K562 (cell line): Measurements from ENCODE around the gene IQUB. TPM values are rescaled to one million over a fixed set of nuclear protein-coding genes. Genes with fewer than 3 reads are reported as not detected.

Source experiments
- ATF7 ChIP-seq: fragments of 450-650 bp; IDR thresholded peaks from 2 replicates; pipeline ENCODE4 v1.7.1; 2014; ENCODE audit warnings: mild to moderate bottlenecking, moderate library complexity
- BMI1 ChIP-seq: fragments of 150-350 bp; IDR thresholded peaks from 2 replicates; pipeline ENCODE4 v1.6.1; 2014; ENCODE audit warnings: low read length
- CEBPB ChIP-seq: fragments of 450-650 bp; IDR thresholded peaks from 2 replicates; pipeline ENCODE4 v1.6.1; 2016; ENCODE audit warnings: missing genetic modification characterization, missing compliant biosample characterization
- DIDO1 ChIP-seq: fragments of 450-650 bp; IDR thresholded peaks from 2 replicates; pipeline ENCODE4 v1.6.1; 2016; ENCODE audit warnings: low read depth, missing biosample characterization, missing genetic modification characterization
- ETS2 ChIP-seq: IDR thresholded peaks from 2 replicates; pipeline ENCODE4 v1.6.1; 2016; ENCODE audit warnings: borderline replicate concordance, missing genetic modification characterization, mild to moderate bottlenecking, moderate library complexity, missing compliant biosample characterization; ENCODE audit not compliant: poor library complexity, severe bottlenecking
- ETV1 ChIP-seq: fragments of 450-650 bp; conservative IDR thresholded peaks from 2 replicates; pipeline ENCODE4 v1.6.1; 2016; ENCODE audit warnings: missing genetic modification characterization, control low read depth, low read depth, missing compliant biosample characterization
- HDAC1 ChIP-seq, 2 experiments: fragments of 450-650 bp; IDR thresholded peaks; 2 replicates each; pipeline ENCODE4 v1.6.1; 2016 to 2017; ENCODE audit warnings: inconsistent platforms in 1 of 2, mild to moderate bottlenecking in 1 of 2, moderate library complexity in 1 of 2
- HDAC3 ChIP-seq: fragments of 450-650 bp; IDR thresholded peaks from 2 replicates; pipeline ENCODE4 v1.6.1; 2018; ENCODE audit warnings: borderline replicate concordance, mild to moderate bottlenecking, moderate library complexity; ENCODE audit not compliant: partially characterized antibody
- HNRNPL ChIP-seq: fragments of 200-400 bp; formaldehyde crosslinking; IDR thresholded peaks from 2 replicates; pipeline ENCODE4 v1.6.1; 2017; ENCODE audit warnings: low read depth, mild to moderate bottlenecking, low read length
- JUN ChIP-seq, 2 experiments: sonication (generic) in 1 of 2; formaldehyde crosslinking in 1 of 2; IDR thresholded peaks; 2 replicates each; pipeline versions ENCODE4 v1.6.1 to v1.8.0; 2012 to 2022; ENCODE audit warnings: borderline replicate concordance in 2 of 2, mild to moderate bottlenecking in 2 of 2, improper control_type of control experiment in 1 of 2, low read depth in 1 of 2, low read length in 1 of 2, missing genetic modification reagents in 1 of 2
- KAT7 ChIP-seq: sonication (generic); formaldehyde crosslinking; IDR thresholded peaks from 2 replicates; pipeline ENCODE4 v1.8.0; 2022; ENCODE audit warnings: missing genetic modification reagents, mild to moderate bottlenecking, borderline replicate concordance
- KDM1A ChIP-seq, 2 experiments: fragments of 450-650 bp; IDR thresholded peaks; 2 replicates each; pipeline ENCODE4 v1.6.1; 2016; ENCODE audit warnings: mild to moderate bottlenecking in 2 of 2
- KLF13 ChIP-seq: fragments of 450-650 bp; IDR thresholded peaks from 2 replicates; pipeline ENCODE4 v1.6.1; 2016; ENCODE audit warnings: missing genetic modification characterization, low read depth, mild to moderate bottlenecking, missing compliant biosample characterization, moderate library complexity, borderline replicate concordance
- NFATC3 ChIP-seq: fragments of 450-650 bp; IDR thresholded peaks from 2 replicates; pipeline ENCODE4 v1.6.1; 2017; ENCODE audit warnings: mild to moderate bottlenecking
- NFE2L1 ChIP-seq: fragments of 450-650 bp; IDR thresholded peaks from 2 replicates; pipeline ENCODE4 v1.6.1; 2016; ENCODE audit warnings: missing genetic modification characterization, low read depth, mild to moderate bottlenecking, missing compliant biosample characterization, moderate library complexity, borderline replicate concordance
- NR4A1 ChIP-seq, 2 experiments: fragments of 250-450 bp in 1 of 2; fragments of 450-650 bp in 1 of 2; sonication (Bioruptor Pico) in 1 of 2; IDR thresholded peaks; 2 replicates each; pipeline versions ENCODE4 v1.4.0 to v1.6.1; 2016 to 2020; ENCODE audit warnings: mild to moderate bottlenecking in 2 of 2, missing compliant biosample characterization in 1 of 2, missing genetic modification characterization in 1 of 2, moderate library complexity in 1 of 2
- PML ChIP-seq: IDR thresholded peaks from 2 replicates; pipeline ENCODE4 v1.6.1; 2012; ENCODE audit warnings: low read length, inconsistent platforms
- RNF2 ChIP-seq: sonication (generic); IDR thresholded peaks from 2 replicates; pipeline ENCODE4 v1.6.1; 2016
- RUNX1 ChIP-seq: sonication (generic); IDR thresholded peaks from 2 replicates; pipeline ENCODE4 v1.6.1; 2016; ENCODE audit warnings: antibody characterized with exemption, low read depth
- SMARCB1 ChIP-seq: IDR thresholded peaks from 2 replicates; pipeline ENCODE4 v1.6.1; 2011; ENCODE audit warnings: improper control_type of control experiment, low read depth; ENCODE audit not compliant: insufficient read length
- SRSF3 ChIP-seq: fragments of 200-400 bp; formaldehyde crosslinking; IDR thresholded peaks from 2 replicates; pipeline ENCODE4 v1.6.1; 2016; ENCODE audit warnings: mild to moderate bottlenecking, low read length, moderate library complexity; ENCODE audit not compliant: insufficient read depth
- ZKSCAN3 ChIP-seq: fragments of 250-450 bp; sonication (Bioruptor Pico); IDR thresholded peaks from 2 replicates; pipeline ENCODE4 v1.4.0; 2020
- ZNF134 ChIP-seq: fragments of 250-450 bp; sonication (Bioruptor Pico); conservative IDR thresholded peaks from 2 replicates; pipeline ENCODE4 v1.4.0; 2020
- ZNF184 ChIP-seq: sonication (generic); formaldehyde crosslinking; IDR thresholded peaks from 2 replicates; pipeline ENCODE4 v1.5.0; 2020; ENCODE audit warnings: missing genetic modification reagents
- ZNF316 ChIP-seq: fragments of 450-650 bp; IDR thresholded peaks from 2 replicates; pipeline ENCODE4 v1.6.1; 2016
- ZNF436 ChIP-seq: fragments of 250-450, 450-650 bp; sonication (Bioruptor Pico); formaldehyde crosslinking; IDR thresholded peaks from 2 replicates; pipeline ENCODE4 v1.7.0; 2020; ENCODE audit warnings: mild to moderate bottlenecking
- polyA plus RNA-seq, 8 experiments: library from polyadenylated mRNA; depleted of rRNA in 4 of 8; stranded (reverse) in 5 of 8; unstranded in 3 of 8; fragments of >200 nt; fragmentation: Nextera tagmentation in 2 of 8; fragmentation: Illumina TruSeq in 1 of 8; extraction: Ambion mirVana in 2 of 8; extraction: Trizol in 1 of 8; gene quantifications; 2 replicates each; pipeline versions ENCODE4 v1.2.1 to v1.2.3, GENCODE V29; 2011 to 2014; ENCODE audit warnings: inconsistent platforms in 1 of 8, missing spikeins in 1 of 8
- total RNA-seq, 7 experiments: library from RNA; depleted of rRNA in 6 of 7; stranded (reverse); fragments of >200 nt in 6 of 7; fragmentation: Illumina TruSeq in 2 of 7; extraction: Trizol in 2 of 7; gene quantifications; 2 replicates each; pipeline versions ENCODE4 v1.2.1 to v1.2.3, GENCODE V29; 2011 to 2021; ENCODE audit warnings: low replicate concordance in 1 of 7
- TF ChIP-seq, protein P1 (sequence below): fragments of 450-650 bp; formaldehyde crosslinking; IDR thresholded peaks from 2 replicates; pipeline ENCODE4 v1.4.0; 2020; ENCODE audit warnings: mild to moderate bottlenecking, mixed read lengths
- TF ChIP-seq, protein P2 (sequence below): fragments of 250-450 bp; sonication (Bioruptor Pico); IDR thresholded peaks from 2 replicates; pipeline ENCODE4 v1.4.0; 2020; ENCODE audit warnings: borderline replicate concordance

Gene IQUB
- total and polyA plus RNA-seq, 9 of the 15 experiments (the other 6 are each of a cell fraction or from before 2014, with no cell fraction given): 0.62 to 2.6 (median 1.4) TPM

DNA sequence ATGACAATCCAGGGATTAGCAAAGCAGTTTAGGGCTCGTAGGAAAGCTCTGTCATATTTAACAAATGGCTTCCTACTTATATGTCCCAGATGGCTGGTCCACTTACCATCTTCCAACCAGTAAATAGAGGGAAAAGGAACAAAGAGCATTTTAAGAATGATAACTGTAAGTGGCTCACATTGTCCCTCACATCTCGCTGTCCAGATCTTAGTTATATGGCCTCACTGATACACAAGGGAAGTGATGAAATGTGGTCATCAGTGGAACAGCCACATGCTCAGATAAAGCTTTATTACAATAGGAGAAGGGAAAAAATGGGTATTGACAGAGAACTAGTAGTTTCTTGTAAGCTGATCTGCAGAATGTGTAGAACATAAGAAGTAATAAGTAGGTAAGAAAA is 35.8 kb downstream of the IQUB start (continued):
- TF ChIP-seq NFE2L1 (tag): no peak
- TF ChIP-seq ZKSCAN3: no peak
- TF ChIP-seq ETS2 (tag): no peak
- TF ChIP-seq ATF7: peak; percentile 57; the same call in 1 of the 2 replicates
- TF ChIP-seq, protein P1, sequence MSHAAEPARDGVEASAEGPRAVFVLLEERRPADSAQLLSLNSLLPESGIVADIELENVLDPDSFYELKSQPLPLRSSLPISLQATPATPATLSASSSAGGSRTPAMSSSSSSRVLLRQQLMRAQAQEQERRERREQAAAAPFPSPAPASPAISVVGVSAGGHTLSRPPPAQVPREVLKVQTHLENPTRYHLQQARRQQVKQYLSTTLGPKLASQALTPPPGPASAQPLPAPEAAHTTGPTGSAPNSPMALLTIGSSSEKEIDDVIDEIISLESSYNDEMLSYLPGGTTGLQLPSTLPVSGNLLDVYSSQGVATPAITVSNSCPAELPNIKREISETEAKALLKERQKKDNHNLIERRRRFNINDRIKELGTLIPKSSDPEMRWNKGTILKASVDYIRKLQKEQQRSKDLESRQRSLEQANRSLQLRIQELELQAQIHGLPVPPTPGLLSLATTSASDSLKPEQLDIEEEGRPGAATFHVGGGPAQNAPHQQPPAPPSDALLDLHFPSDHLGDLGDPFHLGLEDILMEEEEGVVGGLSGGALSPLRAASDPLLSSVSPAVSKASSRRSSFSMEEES: no peak
- no peak for TF ChIP-seq NR4A1 (CRISPR knock-in tag; IDR thresholded peaks at IDR 0.05)
- TF ChIP-seq NR4A1 (tag; IDR thresholded peaks at IDR 0.05): no peak; the same call in 1 of the 2 replicates
- no peak for TF ChIP-seq ZNF316
- peak; percentile 47; the same call in 1 of the 2 replicates for TF ChIP-seq JUN (IDR thresholded peaks at IDR 0.05; ENCODE audit: borderline replicate concordance, low read depth, low read length)
- TF ChIP-seq JUN (CRISPR knock-in tag; IDR thresholded peaks at IDR 0.05; ENCODE audit: borderline replicate concordance): no peak
- no peak for TF ChIP-seq HDAC1 (IDR thresholded peaks at IDR 0.05)
- no peak for TF ChIP-seq DIDO1 (tag)
- peak; percentile 83 for TF ChIP-seq CEBPB (tag)
- no peak for TF ChIP-seq RUNX1
- TF ChIP-seq ZNF134 (CRISPR knock-in tag): 0 out of 2 replicates have a peak, but pooled peaks have one; percentile 12
- no peak for TF ChIP-seq HNRNPL
- no peak for TF ChIP-seq KAT7 (CRISPR knock-in tag)
- TF ChIP-seq PML: peak; percentile 48; the same call in 1 of the 2 replicates
- no peak for TF ChIP-seq BMI1
- TF ChIP-seq, protein P2, sequence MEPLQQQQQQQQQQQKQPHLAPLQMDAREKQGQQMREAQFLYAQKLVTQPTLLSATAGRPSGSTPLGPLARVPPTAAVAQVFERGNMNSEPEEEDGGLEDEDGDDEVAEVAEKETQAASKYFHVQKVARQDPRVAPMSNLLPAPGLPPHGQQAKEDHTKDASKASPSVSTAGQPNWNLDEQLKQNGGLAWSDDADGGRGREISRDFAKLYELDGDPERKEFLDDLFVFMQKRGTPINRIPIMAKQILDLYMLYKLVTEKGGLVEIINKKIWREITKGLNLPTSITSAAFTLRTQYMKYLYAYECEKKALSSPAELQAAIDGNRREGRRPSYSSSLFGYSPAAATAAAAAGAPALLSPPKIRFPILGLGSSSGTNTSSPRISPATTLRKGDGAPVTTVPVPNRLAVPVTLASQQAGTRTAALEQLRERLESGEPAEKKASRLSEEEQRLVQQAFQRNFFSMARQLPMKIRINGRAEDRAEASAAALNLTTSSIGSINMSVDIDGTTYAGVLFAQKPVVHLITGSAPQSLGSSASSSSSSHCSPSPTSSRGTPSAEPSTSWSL: no peak
- peak; percentile 80 for TF ChIP-seq RNF2
- TF ChIP-seq SRSF3: no peak
- TF ChIP-seq HDAC3: peak; percentile 44
- peak; percentile 87 for TF ChIP-seq ETV1
- no peak for TF ChIP-seq NFATC3
- 0 out of 4 replicates have a peak, but pooled peaks of 1 of the 2 experiments have one; percentile 42 for TF ChIP-seq KDM1A (IDR thresholded peaks at IDR 0.05)
- TF ChIP-seq SMARCB1: no peak
- TF ChIP-seq ZNF184 (CRISPR knock-in tag): no peak
- TF ChIP-seq ZNF436 (CRISPR knock-in tag): no peak
- no peak for TF ChIP-seq KLF13 (tag)
